ENCODE measurements around the gene IER5L. TPM values are rescaled to one million over a fixed set of nuclear protein-coding genes. Genes with fewer than 3 reads are reported as not detected.

Gene IER5L
- total RNA-seq, 4 donors from 2014 or later = 13.0 to 31.5 (median 25.3) TPM

DNA sequence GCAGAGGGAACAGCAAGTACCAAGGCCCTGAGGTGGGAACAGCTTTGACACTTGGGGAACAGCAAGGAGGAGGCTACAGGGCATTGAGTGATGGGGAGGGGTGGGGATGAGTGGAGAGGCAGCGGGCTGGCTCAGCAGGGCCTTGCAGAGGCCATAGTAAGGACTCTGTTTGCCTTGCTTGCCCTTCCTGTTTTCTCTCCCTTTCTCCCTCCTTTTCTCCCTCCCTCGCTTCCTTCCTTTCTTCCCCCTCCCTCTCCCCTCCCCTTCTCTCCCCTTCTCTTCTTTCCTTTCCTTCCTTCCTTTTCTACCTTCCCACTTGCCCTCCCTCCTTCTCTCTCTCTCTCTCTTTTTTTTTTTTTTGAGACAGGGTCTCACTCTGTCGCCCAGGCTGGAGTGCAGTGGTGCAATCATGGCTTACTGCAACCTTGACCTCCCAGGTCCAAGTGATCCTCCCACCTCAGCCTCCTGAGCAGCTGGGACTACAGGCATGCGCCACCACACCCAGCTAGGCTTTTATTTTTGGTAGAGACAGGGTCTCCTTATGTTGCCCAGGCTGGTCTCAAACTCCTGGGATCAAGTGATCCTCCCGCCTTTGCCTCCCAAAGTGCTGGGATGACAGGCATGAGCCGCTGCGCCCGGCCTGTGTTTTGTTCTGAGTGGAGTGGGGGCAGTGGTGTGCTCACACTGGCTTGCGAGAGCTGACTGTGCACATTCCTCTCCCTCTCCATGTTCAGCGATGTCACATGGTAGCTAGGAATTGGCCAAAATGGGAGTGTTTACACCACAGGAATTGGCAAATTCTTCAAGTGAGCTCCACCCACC, 17.1 kb downstream of the IER5L start:
- H3K27ac ChIP-seq = no peak overlapping the region
- DNase-seq (ENCODE audit: low spot score in 2 of 2) = no peak
- no peaks in the 10 kb centered on the region for H3K27me3 ChIP-seq
- H3K9me3 ChIP-seq = no peaks in the 10 kb centered on the region
- H3K4me3 ChIP-seq = no peak overlapping the region
- WGBS, 2 donors = 80 to 91% methylated on average over 10 of the region's 10 CpGs
- H3K36me3 ChIP-seq = no peaks in the 10 kb centered on the region
- H3K4me1 ChIP-seq = peaks cover 0 to 24% (median 10%) of the 10 kb centered on the region in 4 donors
- TF ChIP-seq EP300 (IDR thresholded peaks at IDR 0.05) (no peak), POLR2A (IDR thresholded peaks at IDR 0.05) (no peak), CTCF (IDR thresholded peaks at IDR 0.05) (no peak)

DNA sequence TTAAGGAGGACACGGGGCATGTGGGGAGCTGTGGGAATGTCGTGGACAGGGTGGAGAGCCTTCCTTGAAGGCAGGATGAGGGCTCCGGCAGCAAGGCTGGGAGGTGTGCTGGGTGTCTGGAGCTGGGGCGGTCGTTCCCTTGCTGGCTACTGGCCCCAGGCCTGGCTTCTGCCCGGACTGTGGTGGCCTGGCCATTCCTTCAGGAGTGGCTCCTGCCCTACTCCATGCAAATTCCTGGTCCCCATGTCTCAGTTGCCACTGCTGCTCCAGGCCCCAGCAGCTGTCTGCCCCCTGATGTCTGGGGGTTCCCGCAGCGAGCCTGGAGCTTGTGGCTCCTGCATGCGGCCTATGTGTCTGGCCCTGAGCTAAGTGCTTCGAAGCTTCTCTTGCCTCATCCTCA, 21.9 kb downstream of the IER5L start:
- TF ChIP-seq POLR2A (IDR thresholded peaks at IDR 0.05) = no peak
- no peak for TF ChIP-seq CTCF (IDR thresholded peaks at IDR 0.05)
- TF ChIP-seq EP300 (IDR thresholded peaks at IDR 0.05) = no peak
- no peaks in the 10 kb centered on the region for H3K4me1 ChIP-seq
- H3K27me3 ChIP-seq = no peaks in the 10 kb centered on the region
- no peak overlapping the region for H3K27ac ChIP-seq
- H3K4me3 ChIP-seq = no peak overlapping the region
- no peaks in the 10 kb centered on the region for H3K9me3 ChIP-seq
- H3K36me3 ChIP-seq = peaks cover 0 to 37% (median 0%) of the 10 kb centered on the region in 3 donors
- no peak for DNase-seq (ENCODE audit: low spot score in 2 of 2)
- WGBS, 2 donors = 86 to 87% methylated on average over 10 of the region's 10 CpGs

DNA sequence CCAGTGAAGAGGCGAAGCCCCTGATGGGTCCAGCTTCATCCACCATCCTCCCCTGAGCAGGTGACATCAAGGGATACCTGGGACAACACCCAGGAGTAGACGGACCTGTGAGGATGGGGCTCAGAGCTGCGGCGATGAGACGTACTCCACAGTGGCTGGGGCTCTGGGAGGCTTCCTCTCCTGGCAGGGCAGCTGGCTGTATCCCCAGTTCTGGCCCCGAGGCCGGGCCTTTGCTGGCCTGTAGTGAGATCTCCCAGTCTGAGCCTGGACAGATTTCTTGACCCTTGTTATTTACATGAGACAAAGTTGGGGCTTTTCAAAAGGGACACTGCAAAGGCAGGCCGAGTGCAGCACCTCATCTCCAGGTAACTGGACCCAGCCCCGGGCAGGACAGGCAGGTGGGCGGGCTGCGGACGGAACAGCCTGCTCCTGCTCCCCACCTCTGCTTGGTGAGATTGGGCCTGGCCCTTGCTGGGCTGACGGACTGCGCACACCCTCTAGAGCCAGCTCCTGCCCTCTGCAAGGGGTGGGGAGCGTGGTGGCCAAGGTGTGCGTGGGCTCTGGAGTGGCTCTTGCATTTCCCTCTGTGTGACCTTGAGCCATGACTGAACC, 23.1 kb downstream of the IER5L start:
- Histone ChIP-seq H3K27ac (no peak overlapping the region), H3K9me3 (no peaks in the 10 kb centered on the region), H3K36me3 (peaks cover 0 to 49% (median 0%) of the 10 kb centered on the region in 3 donors), H3K27me3 (no peaks in the 10 kb centered on the region), H3K4me1 (no peaks in the 10 kb centered on the region), H3K4me3 (no peak overlapping the region)
- TF ChIP-seq POLR2A (IDR thresholded peaks at IDR 0.05) (no peak), EP300 (IDR thresholded peaks at IDR 0.05) (no peak), CTCF (IDR thresholded peaks at IDR 0.05) (no peak)
- no peak for DNase-seq (ENCODE audit: low spot score in 2 of 2)
- WGBS, 2 donors = 83 to 90% methylated on average over 12 to 16 of the region's 16 CpGs

GRCh38 chr9:129151469-129151868, 26.6 kb downstream of the IER5L start:
- H3K4me1 ChIP-seq = peaks cover 0 to 19% (median 18%) of the 10 kb centered on the region in 4 donors
- no peak for DNase-seq (ENCODE audit: low spot score in 2 of 2)
- H3K4me3 ChIP-seq = no peak overlapping the region
- no peaks in the 10 kb centered on the region for H3K9me3 ChIP-seq
- no peak overlapping the region for H3K27ac ChIP-seq
- 90 to 92% methylated on average over 15 of the region's 15 CpGs for WGBS, 2 donors
- H3K27me3 ChIP-seq = no peaks in the 10 kb centered on the region
- peaks cover 0 to 70% (median 3%) of the 10 kb centered on the region in 3 donors for H3K36me3 ChIP-seq
- TF ChIP-seq POLR2A (IDR thresholded peaks at IDR 0.05) (no peak), CTCF (IDR thresholded peaks at IDR 0.05) (no peak), EP300 (IDR thresholded peaks at IDR 0.05) (no peak)

- no peak overlapping the region for H3K4me3 ChIP-seq
- no peak overlapping the region for H3K27ac ChIP-seq
Measured at GRCh38 chr9:129150672-129151211, 27.3 kb downstream of the IER5L start.

More at GRCh38 chr9:129150672-129151211, 27.3 kb downstream of the IER5L start:
- no peak for TF ChIP-seq CTCF (IDR thresholded peaks at IDR 0.05)
- no peak for TF ChIP-seq EP300 (IDR thresholded peaks at IDR 0.05)
- TF ChIP-seq POLR2A (IDR thresholded peaks at IDR 0.05) = no peak
- WGBS, 2 donors = 80 to 86% methylated on average over 16 to 18 of the region's 18 CpGs
- H3K36me3 ChIP-seq = peaks cover 0 to 70% (median 3%) of the 10 kb centered on the region in 3 donors
- peaks cover 0 to 27% (median 25%) of the 10 kb centered on the region in 4 donors for H3K4me1 ChIP-seq
- H3K27me3 ChIP-seq = no peaks in the 10 kb centered on the region
- DNase-seq (ENCODE audit: low spot score in 2 of 2) = no peak
- H3K9me3 ChIP-seq = no peaks in the 10 kb centered on the region

Data from tibial nerve (tissue), 4 donors.